ENCODE results near the gene CCDC9B. TPM values are rescaled to one million over a fixed set of nuclear protein-coding genes. Genes with fewer than 3 reads are reported as not detected.

CCDC9B gene
- total RNA-seq, 2 donors from 2014 or later, result 31.8 to 32.2 TPM

DNA sequence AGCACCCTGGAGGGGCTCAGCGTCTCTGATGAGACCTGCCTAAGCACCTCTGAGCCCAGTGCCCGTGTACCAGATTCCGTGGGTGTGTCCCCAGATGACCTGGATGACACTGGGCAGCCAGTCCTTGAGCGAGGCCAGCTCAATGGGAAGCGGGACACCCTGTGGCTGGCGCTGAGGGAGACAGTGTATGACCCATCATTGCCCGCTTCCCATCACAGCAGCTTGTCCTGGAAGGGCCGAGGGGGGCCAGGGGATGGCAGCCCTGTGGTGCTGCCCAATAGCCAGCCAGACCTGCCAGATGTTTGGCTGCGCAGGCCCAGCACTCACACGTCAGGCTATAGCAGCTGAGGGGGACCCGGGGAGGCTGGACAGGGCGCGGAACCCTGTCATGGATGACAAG lies 29.2 kb upstream of the CCDC9B start:
- Histone ChIP-seq H3K9me3 (no peaks in the 10 kb centered on the region), H3K27me3 (no peaks in the 10 kb centered on the region), H3K36me3 (no peaks in the 10 kb centered on the region), H3K4me1 (peaks cover 0 to 32% of the 10 kb centered on the region in 2 donors), H3K4me3 (no peak overlapping the region), H3K27ac (no peak overlapping the region)
- no peak for DNase-seq (ENCODE audit: low spot score)
- TF ChIP-seq, protein P1, sequence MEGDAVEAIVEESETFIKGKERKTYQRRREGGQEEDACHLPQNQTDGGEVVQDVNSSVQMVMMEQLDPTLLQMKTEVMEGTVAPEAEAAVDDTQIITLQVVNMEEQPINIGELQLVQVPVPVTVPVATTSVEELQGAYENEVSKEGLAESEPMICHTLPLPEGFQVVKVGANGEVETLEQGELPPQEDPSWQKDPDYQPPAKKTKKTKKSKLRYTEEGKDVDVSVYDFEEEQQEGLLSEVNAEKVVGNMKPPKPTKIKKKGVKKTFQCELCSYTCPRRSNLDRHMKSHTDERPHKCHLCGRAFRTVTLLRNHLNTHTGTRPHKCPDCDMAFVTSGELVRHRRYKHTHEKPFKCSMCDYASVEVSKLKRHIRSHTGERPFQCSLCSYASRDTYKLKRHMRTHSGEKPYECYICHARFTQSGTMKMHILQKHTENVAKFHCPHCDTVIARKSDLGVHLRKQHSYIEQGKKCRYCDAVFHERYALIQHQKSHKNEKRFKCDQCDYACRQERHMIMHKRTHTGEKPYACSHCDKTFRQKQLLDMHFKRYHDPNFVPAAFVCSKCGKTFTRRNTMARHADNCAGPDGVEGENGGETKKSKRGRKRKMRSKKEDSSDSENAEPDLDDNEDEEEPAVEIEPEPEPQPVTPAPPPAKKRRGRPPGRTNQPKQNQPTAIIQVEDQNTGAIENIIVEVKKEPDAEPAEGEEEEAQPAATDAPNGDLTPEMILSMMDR (IDR thresholded peaks at IDR 0.05), result no peak

DNA sequence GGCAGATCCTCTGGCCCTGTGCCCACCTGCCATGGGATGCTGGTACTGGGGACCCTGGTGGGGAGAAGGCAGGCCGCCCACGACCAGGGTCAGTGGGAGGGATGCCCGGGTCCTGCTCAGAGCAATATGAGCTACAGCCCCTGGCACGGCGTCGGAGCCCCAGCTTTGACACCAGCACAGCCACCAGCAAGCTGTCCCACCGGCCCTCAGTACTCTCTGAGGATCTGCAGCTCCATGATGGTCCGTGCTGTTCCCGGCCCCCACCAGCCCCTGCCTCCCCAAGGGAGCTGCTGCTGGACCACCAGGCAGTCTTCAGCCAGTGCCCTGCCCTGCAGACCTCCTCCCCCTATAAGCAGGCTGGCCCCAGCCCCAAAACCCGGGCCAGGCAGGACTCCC lies 28.7 kb upstream of the CCDC9B start:
- Histone ChIP-seq H3K27ac (no peak overlapping the region), H3K36me3 (no peaks in the 10 kb centered on the region), H3K27me3 (no peaks in the 10 kb centered on the region), H3K4me1 (peaks cover 0 to 32% of the 10 kb centered on the region in 2 donors), H3K9me3 (no peaks in the 10 kb centered on the region), H3K4me3 (no peak overlapping the region)
- no peak for DNase-seq (ENCODE audit: low spot score)
- TF ChIP-seq, protein P1 (IDR thresholded peaks at IDR 0.05), result no peak

DNA sequence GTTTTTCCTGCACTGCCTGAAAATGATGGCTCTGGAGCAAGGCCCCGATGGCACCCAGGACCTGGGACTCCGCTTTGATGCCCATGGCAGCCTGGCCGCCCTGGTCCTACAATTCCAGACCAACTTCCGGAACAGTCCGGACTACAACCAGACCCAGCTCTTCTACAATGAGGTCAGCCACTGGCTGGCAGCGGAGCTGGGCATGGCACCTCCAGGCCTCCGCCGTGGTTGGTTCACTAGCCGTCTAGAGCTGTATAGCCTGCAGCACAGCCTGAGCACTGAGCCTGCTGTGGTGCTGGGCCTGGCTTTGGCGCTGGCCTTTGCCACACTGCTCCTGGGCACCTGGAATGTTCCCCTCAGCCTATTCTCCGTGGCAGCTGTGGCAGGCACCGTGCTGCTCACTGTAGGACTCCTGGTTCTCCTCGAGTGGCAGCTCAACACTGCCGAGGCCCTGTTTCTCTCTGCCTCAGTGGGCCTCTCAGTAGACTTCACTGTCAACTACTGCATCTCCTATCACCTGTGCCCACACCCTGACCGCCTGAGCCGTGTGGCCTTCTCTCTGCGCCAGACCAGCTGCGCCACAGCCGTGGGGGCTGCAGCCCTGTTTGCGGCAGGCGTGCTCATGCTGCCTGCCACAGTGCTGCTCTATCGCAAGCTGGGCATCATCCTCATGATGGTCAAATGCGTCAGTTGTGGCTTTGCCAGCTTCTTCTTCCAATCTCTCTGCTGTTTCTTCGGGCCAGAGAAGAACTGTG lies 28.2 kb upstream of the CCDC9B start:
- Histone ChIP-seq H3K9me3 (no peaks in the 10 kb centered on the region), H3K4me1 (peaks cover 0 to 32% of the 10 kb centered on the region in 2 donors), H3K4me3 (no peak overlapping the region), H3K27me3 (no peaks in the 10 kb centered on the region), H3K27ac (no peak overlapping the region), H3K36me3 (no peaks in the 10 kb centered on the region)
- TF ChIP-seq, protein P1 (IDR thresholded peaks at IDR 0.05), result no peak
- DNase-seq (ENCODE audit: low spot score), result no peak

DNA sequence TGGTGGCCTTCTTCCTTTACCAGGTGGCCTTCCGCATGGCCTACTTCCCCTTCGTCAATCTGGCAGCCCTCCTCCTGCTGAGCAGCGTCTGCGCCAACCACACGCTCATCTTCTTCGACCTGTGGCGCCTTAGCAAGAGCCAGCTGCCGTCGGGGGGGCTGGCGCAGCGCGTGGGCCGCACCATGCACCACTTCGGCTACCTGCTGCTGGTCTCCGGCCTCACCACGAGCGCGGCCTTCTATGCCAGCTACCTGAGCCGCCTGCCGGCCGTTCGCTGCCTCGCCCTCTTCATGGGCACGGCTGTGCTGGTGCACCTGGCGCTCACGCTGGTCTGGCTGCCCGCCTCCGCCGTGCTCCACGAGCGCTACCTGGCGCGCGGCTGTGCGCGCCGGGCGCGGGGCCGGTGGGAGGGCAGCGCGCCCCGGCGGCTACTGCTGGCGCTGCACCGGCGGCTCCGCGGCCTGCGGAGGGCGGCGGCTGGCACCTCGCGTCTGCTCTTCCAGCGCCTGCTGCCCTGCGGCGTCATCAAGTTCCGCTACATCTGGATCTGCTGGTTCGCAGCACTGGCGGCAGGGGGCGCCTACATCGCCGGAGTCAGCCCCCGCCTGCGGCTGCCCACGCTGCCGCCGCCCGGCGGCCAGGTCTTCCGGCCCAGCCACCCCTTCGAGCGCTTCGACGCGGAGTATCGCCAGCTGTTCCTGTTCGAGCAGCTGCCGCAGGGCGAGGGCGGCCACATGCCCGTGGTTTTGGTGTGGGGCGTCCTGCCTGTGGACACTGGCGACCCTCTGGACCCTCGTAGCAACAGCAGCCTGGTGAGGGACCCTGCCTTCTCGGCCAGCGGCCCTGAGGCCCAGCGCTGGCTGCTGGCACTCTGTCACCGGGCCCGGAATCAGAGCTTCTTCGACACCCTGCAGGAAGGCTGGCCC lies 27.2 kb upstream of the CCDC9B start:
- Histone ChIP-seq H3K27me3 (no peaks in the 10 kb centered on the region), H3K4me3 (peak overlapping the region; percentile 19 to 41), H3K27ac (peak overlapping the region; percentile 77 to 83), H3K36me3 (no peaks in the 10 kb centered on the region), H3K4me1 (peaks cover 0 to 32% of the 10 kb centered on the region in 2 donors), H3K9me3 (no peaks in the 10 kb centered on the region)
- DNase-seq (ENCODE audit: low spot score), result peak; percentile 84
- TF ChIP-seq, protein P1 (IDR thresholded peaks at IDR 0.05), result peak; percentile 86 to 97

DNA sequence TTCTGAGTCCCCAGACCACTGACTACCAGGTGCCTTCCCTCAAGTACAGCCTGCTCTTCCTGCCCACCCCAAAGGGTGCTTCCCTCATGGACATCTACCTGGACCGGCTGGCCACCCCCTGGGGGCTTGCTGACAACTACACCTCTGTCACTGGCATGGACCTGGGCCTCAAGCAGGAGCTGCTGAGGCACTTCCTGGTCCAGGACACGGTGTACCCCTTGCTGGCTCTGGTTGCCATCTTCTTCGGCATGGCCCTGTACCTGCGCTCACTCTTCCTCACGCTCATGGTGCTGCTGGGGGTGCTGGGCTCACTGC lies 26.6 kb upstream of the CCDC9B start:
- Histone ChIP-seq H3K4me3 (peak overlapping the region in 1 of 2 donors; percentile 41), H3K27ac (peak overlapping the region; percentile 77 to 83), H3K27me3 (no peaks in the 10 kb centered on the region), H3K4me1 (peaks cover 0 to 32% of the 10 kb centered on the region in 2 donors), H3K9me3 (no peaks in the 10 kb centered on the region), H3K36me3 (no peaks in the 10 kb centered on the region)
- TF ChIP-seq, protein P1 (IDR thresholded peaks at IDR 0.05), result no peak
- DNase-seq (ENCODE audit: low spot score), result no peak

All from right atrium auricular region (tissue), 2 donors.